ENCODE results near the gene AHSG.

The AHSG gene

GRCh38 chr3:186619787-186620212, 6.9 kb downstream of the AHSG start (continued):
- TF ChIP-seq ZNF658 (tag by site-specific recombination; IDR thresholded peaks at IDR 0.05) (no peak), ZNF23 (tag by site-specific recombination; IDR thresholded peaks at IDR 0.05; ENCODE audit: borderline replicate concordance) (no peak), ZNF174 (tag by site-specific recombination; IDR thresholded peaks at IDR 0.05) (no peak), SCRT2 (tag by site-specific recombination; IDR thresholded peaks at IDR 0.05) (no peak), ZNF302 (tag by site-specific recombination; IDR thresholded peaks at IDR 0.05; ENCODE audit: low read depth) (no peak), ZBTB6 (tag by site-specific recombination; IDR thresholded peaks at IDR 0.05) (no peak), ZNF747 (tag by site-specific recombination; IDR thresholded peaks at IDR 0.05) (no peak), ZNF404 (tag by site-specific recombination; IDR thresholded peaks at IDR 0.05) (no peak), ZBTB26 (tag by site-specific recombination; optimal IDR thresholded peaks at IDR 0.05) (no peak), ZNF433 (tag by site-specific recombination; IDR thresholded peaks at IDR 0.05; ENCODE audit: low read depth) (no peak)

- Histone ChIP-seq H3K36me3 (ENCODE audit: control insufficient read depth in 2 of 2, insufficient read depth in 1 of 2, low read length in 2 of 2) (no peaks in the 10 kb centered on the region), H3K27ac (ENCODE audit: extremely low read depth, low read depth, low read length) (no peak overlapping the region), H3K9me3 (ENCODE audit: control insufficient read depth, insufficient read depth, low read depth, low read length) (no peaks in the 10 kb centered on the region), H3K4me1 (ENCODE audit: control insufficient read depth, insufficient read depth, low read length) (no peaks in the 10 kb centered on the region), H3K4me3 (ENCODE audit: low read depth, low read length) (no peak overlapping the region)
- POLR2A ChIA-PET = no interaction called here
- TF ChIP-seq ELK4 (IDR thresholded peaks at IDR 0.05; ENCODE audit: borderline replicate concordance, low read depth, low read length) (no peak), ZNF529 (tag by site-specific recombination; IDR thresholded peaks at IDR 0.05; ENCODE audit: insufficient replicate concordance) (no peak), ZIC2 (tag by site-specific recombination; IDR thresholded peaks at IDR 0.05) (no peak)
- CTCF ChIA-PET = interaction anchor here (0.6 to 0.8 kb wide), 2 partner anchors 9 to 637 kb away, joined by 4 read pairs; no protein-coding TSS in a partner anchor
Observed at GRCh38 chr3:186620213-186621092, 7.6 kb downstream of the AHSG start.

GRCh38 chr3:186621894-186622650, 9.2 kb downstream of the AHSG start:
- Histone ChIP-seq H3K27ac (ENCODE audit: extremely low read depth, low read depth, low read length) (no peak overlapping the region), H3K9me3 (ENCODE audit: control insufficient read depth, insufficient read depth, low read depth, low read length) (no peaks in the 10 kb centered on the region), H3K4me3 (ENCODE audit: low read depth, low read length) (no peak overlapping the region), H3K36me3 (ENCODE audit: control insufficient read depth in 2 of 2, insufficient read depth in 1 of 2, low read length in 2 of 2) (no peaks in the 10 kb centered on the region), H3K4me1 (ENCODE audit: control insufficient read depth, insufficient read depth, low read length) (no peaks in the 10 kb centered on the region)
- POLR2A ChIA-PET = no interaction called here
- CTCF ChIA-PET = interaction anchor here (0.6 to 2.9 kb wide), 2 partner anchors 8 to 522 kb away, joined by 3 to 17 read pairs; no protein-coding TSS in a partner anchor
- TF ChIP-seq PRDM2 (tag by site-specific recombination; IDR thresholded peaks at IDR 0.05; ENCODE audit: borderline replicate concordance) (no peak), RBAK (tag by site-specific recombination; IDR thresholded peaks at IDR 0.05) (no peak), PATZ1 (tag by site-specific recombination; IDR thresholded peaks at IDR 0.05) (no peak)
